HG02852 (cell line): ENCODE results near the gene TMEM107.

Source experiments
- ATAC-seq: cut with Tn5 transposase; IDR thresholded peaks from one replicate; pipeline ENCODE4 v1.9.1; 2021; ENCODE audit warnings: mild to moderate bottlenecking, moderate library complexity; ENCODE audit not compliant: unreplicated experiment

TMEM107 gene

GRCh38 chr17:8162997-8163977, 12.9 kb downstream of the TMEM107 start:
- no peak for ATAC-seq

DNA sequence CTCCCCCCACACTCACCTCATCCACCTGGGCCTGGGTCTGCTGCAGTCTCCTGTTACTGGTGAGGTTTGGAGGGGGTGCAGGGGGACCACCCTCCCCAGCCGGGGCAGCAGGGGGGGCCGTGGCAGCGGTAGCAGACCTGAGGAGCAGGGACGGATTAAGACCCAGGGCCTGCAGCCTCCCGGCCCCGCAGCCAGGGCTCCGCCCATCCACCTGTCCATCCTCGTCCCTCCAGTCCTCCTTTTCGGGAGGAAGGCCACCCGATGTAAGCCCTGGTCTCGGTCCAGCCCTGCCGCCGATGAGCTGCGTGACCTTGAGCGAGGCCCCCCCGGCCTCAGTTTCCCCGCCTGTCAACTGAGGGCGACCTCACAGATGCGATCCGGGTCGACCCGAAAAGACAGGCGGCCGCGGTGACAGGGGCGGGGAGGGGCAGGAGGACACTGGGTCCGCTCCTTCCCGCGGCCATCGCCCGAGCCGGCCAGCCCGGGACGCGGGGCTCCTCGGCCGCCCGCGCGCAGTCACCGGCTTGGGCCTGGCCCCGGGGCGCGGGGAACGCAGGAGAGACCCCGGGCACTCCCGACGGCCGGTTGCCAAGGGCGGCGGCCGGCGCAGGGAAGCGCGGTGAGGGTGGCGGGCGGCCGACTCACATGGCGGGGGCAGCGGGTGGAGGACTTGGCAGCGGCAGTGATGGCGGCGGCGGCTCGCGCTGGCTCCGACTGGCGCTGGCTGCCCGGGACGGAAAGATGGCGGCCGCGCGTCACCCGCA, 13.8 kb downstream of the TMEM107 start, which contains the start of gene VAMP2:
VAMP2 (minus strand) TSS at position 716 of the 764 bp plus-strand sequence; CDS start at position 647, 69 bp downstream.
- no peak for ATAC-seq

DNA sequence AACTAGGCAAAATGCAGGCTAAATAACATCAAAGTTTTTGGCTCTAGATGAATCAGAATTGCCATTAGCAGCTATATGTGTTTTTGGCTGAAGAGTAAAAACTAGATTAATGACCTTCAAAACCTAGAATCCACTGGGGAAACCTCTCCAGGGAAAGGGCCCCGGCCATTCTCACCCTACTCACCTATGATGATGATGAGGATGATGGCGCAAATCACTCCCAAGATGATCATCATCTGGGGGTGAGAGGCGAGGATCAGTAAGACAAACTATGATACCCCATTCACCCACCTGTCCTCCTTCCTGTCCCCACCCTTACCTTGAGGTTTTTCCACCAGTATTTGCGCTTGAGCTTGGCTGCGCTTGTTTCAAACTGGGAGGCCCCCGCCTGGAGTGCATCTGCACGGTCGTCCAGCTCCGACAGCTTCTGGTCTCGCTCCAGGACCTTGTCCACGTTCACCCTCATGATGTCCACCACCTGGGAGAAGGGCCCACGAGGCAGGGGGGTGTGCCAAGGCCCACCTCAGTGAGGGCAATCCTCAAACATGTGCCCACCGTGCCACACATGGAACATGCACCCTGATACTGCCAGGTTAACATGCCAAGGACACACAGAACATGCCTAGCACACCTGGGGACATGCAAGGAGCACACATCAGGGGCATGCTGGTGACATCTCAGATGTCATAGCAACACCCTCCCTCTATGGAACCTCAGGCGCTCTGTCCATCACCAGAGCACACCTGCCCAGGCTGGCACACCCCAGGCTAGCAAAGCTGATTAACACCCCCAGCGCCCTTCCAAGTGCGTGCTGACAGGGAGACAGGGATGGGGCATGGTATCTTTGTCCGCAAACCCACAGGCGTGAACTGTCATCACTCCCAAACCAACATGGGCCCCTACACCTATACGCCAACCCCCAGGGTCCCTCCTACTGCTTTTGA, 14.6 kb downstream of the TMEM107 start:
- ATAC-seq, result no peak

- no peak for ATAC-seq
Measured at GRCh38 chr17:8160741-8161221, 15.4 kb downstream of the TMEM107 start.

GRCh38 chr17:8160224-8160577, 16.0 kb downstream of the TMEM107 start:
- no peak for ATAC-seq

- ATAC-seq, result no peak
Measured at GRCh38 chr17:8159459-8160223, 16.5 kb downstream of the TMEM107 start.

- no peak for ATAC-seq
Measured at GRCh38 chr17:8159032-8159400, 17.2 kb downstream of the TMEM107 start.

DNA sequence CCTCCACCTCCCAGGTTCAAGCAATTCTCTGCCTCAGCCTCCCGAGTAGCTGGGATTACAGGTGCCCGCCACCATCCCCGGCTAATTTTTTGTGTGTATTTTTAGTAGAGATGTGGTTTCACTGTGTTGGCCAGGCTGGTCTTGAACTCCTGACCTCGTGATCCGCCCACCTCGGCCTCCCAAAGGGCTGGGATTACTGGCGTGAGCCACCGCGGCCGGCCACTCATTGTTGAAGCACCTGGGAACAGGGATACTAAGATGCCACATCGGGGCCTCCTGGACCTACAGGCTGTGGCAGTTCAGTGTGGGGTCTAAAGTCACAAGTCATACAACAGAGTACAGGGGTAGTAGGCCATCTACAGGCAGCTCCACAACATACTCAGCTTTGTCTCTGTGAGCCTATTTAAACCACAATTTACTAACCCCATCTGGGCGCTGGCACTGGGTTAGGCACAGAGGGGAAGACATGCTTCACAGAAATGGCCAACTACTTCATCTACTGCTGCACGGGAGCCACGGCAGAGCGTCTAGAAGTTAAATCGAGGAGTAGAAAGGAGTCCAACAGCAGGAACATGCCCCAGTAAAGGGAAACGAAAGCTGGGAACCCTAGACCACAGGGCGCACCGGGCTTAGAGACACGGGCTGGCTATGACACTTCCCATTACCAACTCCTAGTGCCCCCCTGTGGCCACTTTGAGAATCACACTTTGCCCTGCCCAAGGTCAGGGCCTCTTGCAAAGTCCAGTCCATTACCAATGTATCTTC, 17.7 kb downstream of the TMEM107 start:
- no peak for ATAC-seq

- ATAC-seq, result peak; percentile 74
Measured at GRCh38 chr17:8156246-8156992, 19.8 kb downstream of the TMEM107 start.

DNA sequence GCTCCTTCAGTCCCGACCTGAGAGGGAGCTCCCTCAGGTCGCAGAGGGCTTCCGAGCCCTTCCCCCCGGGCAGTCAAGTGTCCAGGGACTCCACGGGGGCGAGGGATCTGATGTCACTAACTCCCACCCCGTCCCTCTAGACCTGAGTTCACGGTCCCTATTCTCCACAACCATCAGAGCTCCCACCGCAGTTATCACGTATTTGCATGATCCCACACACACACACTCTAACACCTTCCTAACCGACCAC, 20.3 kb downstream of the TMEM107 start:
- ATAC-seq, result no peak

GRCh38 chr17:8155231-8155995, 20.8 kb downstream of the TMEM107 start:
- no peak for ATAC-seq

DNA sequence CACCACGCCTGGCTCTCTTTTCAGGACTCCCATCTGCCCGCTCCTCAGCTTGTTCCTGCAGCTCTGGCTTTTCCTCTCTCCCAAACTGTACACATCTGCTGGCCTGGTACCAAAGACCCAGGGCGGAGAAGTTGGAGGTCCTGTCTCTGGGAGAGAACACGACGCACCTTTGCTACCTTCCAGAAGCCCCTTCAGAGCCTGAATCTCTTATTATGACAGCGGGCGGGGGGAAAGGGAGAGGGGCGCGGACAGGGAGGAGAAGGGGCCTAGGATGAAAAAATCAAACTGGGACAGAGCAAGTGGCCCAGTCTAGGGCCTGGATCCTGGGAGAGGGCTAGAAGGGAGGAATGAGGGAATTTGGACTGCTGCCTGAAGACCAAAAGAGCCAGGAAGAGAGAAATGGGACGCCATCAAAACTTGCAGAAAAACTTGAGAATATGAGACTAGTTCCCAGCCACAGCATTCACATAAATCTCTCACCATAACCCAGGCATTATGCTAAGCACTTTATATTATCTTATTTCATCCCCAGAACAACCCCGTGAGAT, 21.5 kb downstream of the TMEM107 start:
- no peak for ATAC-seq

GRCh38 chr17:8153957-8154607, 22.1 kb downstream of the TMEM107 start:
- ATAC-seq, result no peak

GRCh38 chr17:8153525-8153956, 22.6 kb downstream of the TMEM107 start:
- ATAC-seq, result no peak

DNA sequence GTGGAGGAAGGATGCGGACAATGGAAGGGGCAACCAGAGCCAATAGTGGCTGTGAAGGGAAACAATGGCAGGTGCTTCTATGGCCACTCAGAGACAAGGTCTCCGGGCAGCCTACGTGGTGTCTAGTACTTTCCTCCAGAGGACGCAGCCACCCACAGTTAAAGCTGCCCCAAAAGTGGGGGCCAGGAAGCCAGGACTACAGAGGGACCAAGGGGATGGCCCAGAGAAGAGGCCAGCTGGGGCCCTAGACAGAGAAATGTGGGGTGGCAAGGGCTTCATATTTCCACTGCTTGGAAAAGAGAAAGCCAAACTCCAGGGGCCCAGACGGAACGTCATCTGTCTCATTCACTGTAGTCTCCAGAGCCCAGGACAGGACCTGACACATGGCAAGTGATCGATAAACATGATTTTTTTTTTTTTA, 23.1 kb downstream of the TMEM107 start:
- no peak for ATAC-seq

- no peak for ATAC-seq
Measured at GRCh38 chr17:8152112-8152775, 23.9 kb downstream of the TMEM107 start, which contains the start of gene PER1. PER1 (minus strand) TSS chr17:8152404; CDS start chr17:8150706, 1,698 bp downstream.
